Endothelial cell of umbilical vein (primary cell): ENCODE data around the gene GJA9. TPM values are rescaled to one million over a fixed set of nuclear protein-coding genes. Genes with fewer than 3 reads are reported as not detected.

Experiments
- BruUV-seq: library from RNA; stranded (reverse); fragments of 400-500 nt; replicated peaks from 2 replicates; lab custom pipeline; 2021; lab: Mats Ljungman, UMichigan
- CTCF ChIA-PET: fragments of 300-600, 350-600 bp; sonication (Branson Sonifier 250); formaldehyde crosslinking; loops from one replicate; lab custom pipeline; 2021; ENCODE audit warnings: antibody characterized with exemption, inconsistent platforms; lab: Charles Lee
- POLR2A ChIA-PET: fragments of 300-600, 350-600 bp; sonication (Branson Sonifier 250); formaldehyde crosslinking; loops from one replicate; lab custom pipeline; 2021; ENCODE audit warnings: antibody characterized with exemption, inconsistent platforms; lab: Charles Lee
- DNase-seq: peaks from one replicate; pipeline ENCODE4 v3.0.0-alpha.2; 2011; ENCODE audit warnings: low read depth, low spot score
- FAIRE-seq: peaks from 2 replicates; lab custom pipeline; 2011; peaks lifted over from hg19 to GRCh38; lab: Jason Lieb, UNC
- H2AFZ ChIP-seq: 2 replicates; pipeline ENCODE4 v1.6.0; 2012; ENCODE audit warnings: low read depth, low read length, control low read depth, inconsistent platforms
- H3K27ac ChIP-seq: 2 replicates; pipeline ENCODE4 v1.5.1; 2011; ENCODE audit warnings: low read depth, mild to moderate bottlenecking, control low read depth, low read length, moderate library complexity; ENCODE audit not compliant: insufficient read depth
- H3K27me3 ChIP-seq, 2 experiments: 2 replicates each; pipeline versions ENCODE4 v1.6.0 to v1.6.1; 2011; ENCODE audit warnings: low read length in 2 of 2, mixed read lengths in 1 of 2; ENCODE audit not compliant: control insufficient read depth in 2 of 2, insufficient read depth in 2 of 2
- H3K36me3 ChIP-seq, 2 experiments: 2 replicates in 1 of 2; 3 replicates in 1 of 2; pipeline ENCODE4 v1.5.1; 2011; ENCODE audit warnings: low read length in 2 of 2, mild to moderate bottlenecking in 1 of 2, moderate library complexity in 1 of 2; ENCODE audit not compliant: control insufficient read depth in 2 of 2, insufficient read depth in 2 of 2; ENCODE audit errors: extremely low read depth in 1 of 2
- H3K4me1 ChIP-seq: 3 replicates; pipeline ENCODE4 v1.5.1; 2011; ENCODE audit warnings: mild to moderate bottlenecking, low read length; ENCODE audit not compliant: control insufficient read depth, insufficient read depth; ENCODE audit errors: extremely low read depth
- H3K4me2 ChIP-seq: 2 replicates; pipeline ENCODE4 v1.6.1; 2011; ENCODE audit warnings: low read length, control low read depth, mixed read lengths; ENCODE audit not compliant: insufficient read depth
- H3K4me3 ChIP-seq, 3 experiments: fragments of 200-600 bp in 1 of 3; sonication (generic), shearing (Covaris generic) in 1 of 3; replicated peaks in 1 of 3; 2 replicates each; pipeline ENCODE4 v1.5.1; 2011 to 2016; ENCODE audit warnings: control low read depth in 3 of 3, low read length in 3 of 3, mild to moderate bottlenecking in 2 of 3, inconsistent platforms in 1 of 3, low read depth in 1 of 3, moderate library complexity in 1 of 3; ENCODE audit not compliant: insufficient read depth in 1 of 3
- H3K79me2 ChIP-seq: 2 replicates; pipeline ENCODE4 v1.6.0; 2012; ENCODE audit warnings: low read length, inconsistent platforms; ENCODE audit not compliant: control insufficient read depth, insufficient read depth
- H3K9ac ChIP-seq: replicated peaks from 2 replicates; pipeline ENCODE3; 2011; ENCODE audit warnings: low read length, control low read depth; ENCODE audit not compliant: insufficient read depth; ENCODE audit errors: extremely low read depth
- H3K9me1 ChIP-seq: replicated peaks from 3 replicates; pipeline ENCODE4 v1.6.0; 2011; ENCODE audit warnings: mild to moderate bottlenecking, low read length; ENCODE audit not compliant: control insufficient read depth, insufficient read depth; ENCODE audit errors: extremely low read depth
- H3K9me3 ChIP-seq: replicated peaks from 2 replicates; pipeline ENCODE4 v1.5.1; 2012; ENCODE audit warnings: low read length, inconsistent platforms; ENCODE audit not compliant: control insufficient read depth, insufficient read depth
- H4K20me1 ChIP-seq: replicated peaks from 2 replicates; pipeline ENCODE3; 2011; ENCODE audit warnings: mild to moderate bottlenecking, low read length; ENCODE audit not compliant: control insufficient read depth, insufficient read depth; ENCODE audit errors: extremely low read depth
- EZH2 ChIP-seq: IDR thresholded peaks from 2 replicates; pipeline ENCODE4 v1.6.1; 2012; ENCODE audit warnings: borderline replicate concordance, low read depth, mild to moderate bottlenecking, moderate library complexity, low read length, inconsistent platforms; ENCODE audit not compliant: severe bottlenecking
- FOS ChIP-seq: IDR thresholded peaks from 2 replicates; pipeline ENCODE4 v1.6.1; 2011; ENCODE audit warnings: mild to moderate bottlenecking, low read length, moderate library complexity, borderline replicate concordance; ENCODE audit not compliant: insufficient read depth
- GATA2 ChIP-seq: IDR thresholded peaks from 2 replicates; pipeline ENCODE4 v1.7.0; 2011; ENCODE audit warnings: low read depth, mild to moderate bottlenecking, moderate library complexity, mixed read lengths, low read length; ENCODE audit not compliant: insufficient read length, insufficient read depth
- JUN ChIP-seq: IDR thresholded peaks from 2 replicates; pipeline ENCODE4 v1.6.1; 2011; ENCODE audit warnings: borderline replicate concordance, low read depth; ENCODE audit not compliant: insufficient read length, insufficient read depth
- MYC ChIP-seq: IDR thresholded peaks from one replicate; pipeline ENCODE4 v1.6.1; 2011; ENCODE audit warnings: mild to moderate bottlenecking, low read depth, low read length
- POLR2A ChIP-seq: IDR thresholded peaks from 2 replicates; pipeline ENCODE4 v1.6.1; 2012; ENCODE audit warnings: low read depth, mild to moderate bottlenecking, control low read depth, low read length
- POLR2AphosphoS5 ChIP-seq: IDR thresholded peaks from 2 replicates; pipeline ENCODE4 v1.6.1; 2012; ENCODE audit warnings: low read depth, mild to moderate bottlenecking, control low read depth, low read length, moderate library complexity; ENCODE audit not compliant: insufficient read depth
- dilution Hi-C: fragments of 300-500 bp; cut with MboI; formaldehyde crosslinking; loops from one replicate; pipeline ENCODE4 v1.15.0; 2019; ENCODE audit warnings: low sequenced_read_pairs; ENCODE audit not compliant: extremely low pct_ligation_motif_present
- intact Hi-C: fragments of 100-400 bp; cut with micrococcal nuclease; formaldehyde crosslinking; loops from one replicate; pipeline ENCODE4 v1.10.0; 2022
- polyA plus RNA-seq, 4 experiments: library from polyadenylated mRNA; depleted of rRNA in 3 of 4; stranded (reverse) in 3 of 4; unstranded in 1 of 4; fragments of >200 nt; gene quantifications; 2 replicates each; pipeline versions ENCODE4 v1.2.1 to v1.2.3, GENCODE V29; 2011 to 2012; ENCODE audit warnings: missing spikeins in 1 of 4
- total RNA-seq: library from RNA; stranded (reverse); gene quantifications from 2 replicates; pipeline ENCODE4 v1.2.3, GENCODE V29; 2021
- TF ChIP-seq, protein P1 (sequence below), 2 donors: IDR thresholded peaks; 1 replicate in 1 of 2; 2 replicates in 1 of 2; pipeline ENCODE4 v1.5.1; 2011; ENCODE audit warnings: low read length in 2 of 2, mild to moderate bottlenecking in 2 of 2, moderate library complexity in 2 of 2, control low read depth in 1 of 2, inconsistent platforms in 1 of 2, low read depth in 1 of 2; ENCODE audit not compliant: insufficient read depth in 1 of 2; ENCODE audit errors: extremely low read depth in 1 of 2
- TF ChIP-seq, protein P2 (sequence below): IDR thresholded peaks from 2 replicates; pipeline ENCODE4 v1.6.1; 2011; ENCODE audit not compliant: insufficient read depth, insufficient read length

GJA9 gene
- total and polyA plus RNA-seq, 2 donors (not counting 3 experiments of a cell fraction or from before 2014, with no cell fraction given), result not detected

- Histone ChIP-seq H3K9me3 (no peaks in the 10 kb centered on the region), H3K4me3 (no peak overlapping the region), H3K27me3 (no peaks in the 10 kb centered on the region), H4K20me1 (no peaks in the 10 kb centered on the region), H3K27ac (no peak overlapping the region), H3K79me2 (no peaks in the 10 kb centered on the region), H3K4me2 (no peak overlapping the region), H3K36me3 (no peaks in the 10 kb centered on the region), H3K9me1 (no peaks in the 10 kb centered on the region), H2AFZ (no peak overlapping the region), H3K4me1 (no peaks in the 10 kb centered on the region), H3K9ac (no peak overlapping the region)
- no peak for DNase-seq
- dilution Hi-C loops (no loop called here), intact Hi-C loops (no loop called here)
- TF ChIP-seq POLR2A (no peak), FOS (no peak), JUN (no peak), GATA2 (no peak), MYC (no peak), POLR2AphosphoS5 (no peak)
- TF ChIP-seq, protein P1, sequence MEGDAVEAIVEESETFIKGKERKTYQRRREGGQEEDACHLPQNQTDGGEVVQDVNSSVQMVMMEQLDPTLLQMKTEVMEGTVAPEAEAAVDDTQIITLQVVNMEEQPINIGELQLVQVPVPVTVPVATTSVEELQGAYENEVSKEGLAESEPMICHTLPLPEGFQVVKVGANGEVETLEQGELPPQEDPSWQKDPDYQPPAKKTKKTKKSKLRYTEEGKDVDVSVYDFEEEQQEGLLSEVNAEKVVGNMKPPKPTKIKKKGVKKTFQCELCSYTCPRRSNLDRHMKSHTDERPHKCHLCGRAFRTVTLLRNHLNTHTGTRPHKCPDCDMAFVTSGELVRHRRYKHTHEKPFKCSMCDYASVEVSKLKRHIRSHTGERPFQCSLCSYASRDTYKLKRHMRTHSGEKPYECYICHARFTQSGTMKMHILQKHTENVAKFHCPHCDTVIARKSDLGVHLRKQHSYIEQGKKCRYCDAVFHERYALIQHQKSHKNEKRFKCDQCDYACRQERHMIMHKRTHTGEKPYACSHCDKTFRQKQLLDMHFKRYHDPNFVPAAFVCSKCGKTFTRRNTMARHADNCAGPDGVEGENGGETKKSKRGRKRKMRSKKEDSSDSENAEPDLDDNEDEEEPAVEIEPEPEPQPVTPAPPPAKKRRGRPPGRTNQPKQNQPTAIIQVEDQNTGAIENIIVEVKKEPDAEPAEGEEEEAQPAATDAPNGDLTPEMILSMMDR (IDR thresholded peaks at IDR 0.05; ENCODE audit: extremely low read depth in 1 of 2, insufficient read depth in 1 of 2, low read depth in 1 of 2, low read length in 2 of 2), result no peak
- CTCF ChIA-PET, result no interaction called here
- BruUV-seq, result no TSS peak
- FAIRE-seq, result no peak
- POLR2A ChIA-PET, result no interaction called here
Observed at GRCh38 chr1:38925391-38925790, 44.0 kb upstream of the GJA9 start.

GRCh38 chr1:38923607-38924006, 42.2 kb upstream of the GJA9 start:
- no peak for FAIRE-seq
- dilution Hi-C loops (no loop called here), intact Hi-C loops (no loop called here)
- POLR2A ChIA-PET, result no interaction called here
- TF ChIP-seq EZH2, result no peak
- no peak for TF ChIP-seq GATA2
- no peak for TF ChIP-seq POLR2AphosphoS5
- TF ChIP-seq, protein P1 (IDR thresholded peaks at IDR 0.05; ENCODE audit: extremely low read depth in 1 of 2, insufficient read depth in 1 of 2, low read depth in 1 of 2, low read length in 2 of 2), result no peak
- TF ChIP-seq, protein P2, sequence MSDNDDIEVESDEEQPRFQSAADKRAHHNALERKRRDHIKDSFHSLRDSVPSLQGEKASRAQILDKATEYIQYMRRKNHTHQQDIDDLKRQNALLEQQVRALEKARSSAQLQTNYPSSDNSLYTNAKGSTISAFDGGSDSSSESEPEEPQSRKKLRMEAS, result no peak
- TF ChIP-seq POLR2A, result no peak
- TF ChIP-seq JUN, result no peak
- TF ChIP-seq FOS, result no peak
- no peak for TF ChIP-seq MYC
- no peaks in the 10 kb centered on the region for H3K4me1 ChIP-seq
- H3K4me2 ChIP-seq, result no peak overlapping the region
- H3K4me3 ChIP-seq, result no peak overlapping the region
- H3K9me1 ChIP-seq, result no peaks in the 10 kb centered on the region
- no peaks in the 10 kb centered on the region for H4K20me1 ChIP-seq
- H3K79me2 ChIP-seq, result no peaks in the 10 kb centered on the region
- H3K9ac ChIP-seq, result no peak overlapping the region
- H3K27ac ChIP-seq, result no peak overlapping the region
- CTCF ChIA-PET, result no interaction called here
- no peaks in the 10 kb centered on the region for H3K9me3 ChIP-seq
- no peak overlapping the region for H2AFZ ChIP-seq
- no peak for DNase-seq
- H3K36me3 ChIP-seq, result no peaks in the 10 kb centered on the region
- BruUV-seq, result no TSS peak
- H3K27me3 ChIP-seq, result no peaks in the 10 kb centered on the region
